ENCODE data around the gene LUC7L2. TPM values are rescaled to one million over a fixed set of nuclear protein-coding genes. Genes with fewer than 3 reads are reported as not detected.
A peak's percentile ranks its signal among the peaks of the same experiment; 100 is the strongest.

LUC7L2 gene
- polyA plus RNA-seq, 1 donor (not counting 4 experiments of a cell fraction or from before 2014, with no cell fraction given) = 52.7 TPM

DNA sequence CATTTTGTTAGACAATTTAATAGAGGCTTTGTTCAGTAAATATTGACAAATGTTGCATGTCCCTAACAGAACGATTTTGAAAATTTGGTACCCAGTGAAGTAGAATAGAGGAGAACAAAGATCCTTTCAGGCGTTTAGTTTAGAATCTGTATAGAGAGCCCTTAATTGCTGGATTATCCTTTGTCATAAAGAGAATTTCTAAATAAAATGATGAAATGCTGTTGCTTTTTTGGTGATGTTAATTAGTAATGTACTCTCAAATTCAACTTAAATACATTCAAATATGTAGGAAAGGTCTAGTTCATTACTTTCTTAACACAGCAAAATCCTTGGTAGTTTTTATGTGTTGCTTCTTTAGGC is 1.2 kb downstream of the LUC7L2 start:
- Histone ChIP-seq H3K27ac (ENCODE audit: control insufficient read depth, insufficient read depth, low read length) (peak overlapping the region; percentile 97), H3K9ac (ENCODE audit: control insufficient read depth, extremely low read depth, insufficient read depth, low read length) (peak overlapping the region; percentile 97), H3K4me1 (ENCODE audit: control insufficient read depth, extremely low read depth, insufficient read depth, low read length) (peaks cover 21% of the 10 kb centered on the region), H3K27me3 (ENCODE audit: control insufficient read depth, extremely low read depth, insufficient read depth, low read length) (no peaks in the 10 kb centered on the region), H3K79me2 (ENCODE audit: control insufficient read depth, insufficient read depth, low read length) (peaks cover 60% of the 10 kb centered on the region), H3K9me3 (ENCODE audit: control insufficient read depth, low read depth, low read length) (no peaks in the 10 kb centered on the region), H4K20me1 (ENCODE audit: control insufficient read depth, extremely low read depth, insufficient read depth, low read length) (peaks cover 13% of the 10 kb centered on the region), H3K36me3 (ENCODE audit: control insufficient read depth in 2 of 2, extremely low read depth in 1 of 2, insufficient read depth in 2 of 2, low read length in 2 of 2) (peaks cover 2 to 7% of the 10 kb centered on the region in 2 experiments), H3K4me2 (ENCODE audit: control insufficient read depth, extremely low read depth, insufficient read depth, low read depth, low read length) (peak overlapping the region; percentile 66), H3K9me1 (ENCODE audit: control insufficient read depth, extremely low read depth, insufficient read depth, low read length) (no peaks in the 10 kb centered on the region), H2AFZ (ENCODE audit: control insufficient read depth, low read length) (no peak overlapping the region), H3K4me3 (ENCODE audit: control insufficient read depth in 2 of 3, extremely low read depth in 1 of 3, insufficient read depth in 2 of 3, low read depth in 1 of 3, low read length in 3 of 3) (peak overlapping the region; percentile 89 to 92 (median 91))
- FAIRE-seq = no peak
- dilution Hi-C loops (cut with MboI; ENCODE audit: extremely low pct_ligation_motif_present, low sequenced_read_pairs) = no loop called here
- no peak for DNase-seq (ENCODE audit: low read depth, low spot score)
- TF ChIP-seq, protein P1, sequence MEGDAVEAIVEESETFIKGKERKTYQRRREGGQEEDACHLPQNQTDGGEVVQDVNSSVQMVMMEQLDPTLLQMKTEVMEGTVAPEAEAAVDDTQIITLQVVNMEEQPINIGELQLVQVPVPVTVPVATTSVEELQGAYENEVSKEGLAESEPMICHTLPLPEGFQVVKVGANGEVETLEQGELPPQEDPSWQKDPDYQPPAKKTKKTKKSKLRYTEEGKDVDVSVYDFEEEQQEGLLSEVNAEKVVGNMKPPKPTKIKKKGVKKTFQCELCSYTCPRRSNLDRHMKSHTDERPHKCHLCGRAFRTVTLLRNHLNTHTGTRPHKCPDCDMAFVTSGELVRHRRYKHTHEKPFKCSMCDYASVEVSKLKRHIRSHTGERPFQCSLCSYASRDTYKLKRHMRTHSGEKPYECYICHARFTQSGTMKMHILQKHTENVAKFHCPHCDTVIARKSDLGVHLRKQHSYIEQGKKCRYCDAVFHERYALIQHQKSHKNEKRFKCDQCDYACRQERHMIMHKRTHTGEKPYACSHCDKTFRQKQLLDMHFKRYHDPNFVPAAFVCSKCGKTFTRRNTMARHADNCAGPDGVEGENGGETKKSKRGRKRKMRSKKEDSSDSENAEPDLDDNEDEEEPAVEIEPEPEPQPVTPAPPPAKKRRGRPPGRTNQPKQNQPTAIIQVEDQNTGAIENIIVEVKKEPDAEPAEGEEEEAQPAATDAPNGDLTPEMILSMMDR (optimal IDR thresholded peaks at IDR 0.05 in 1 of 3, IDR thresholded peaks at IDR 0.05 in 1 of 3, conservative IDR thresholded peaks at IDR 0.05 in 1 of 3; ENCODE audit: extremely low read depth in 1 of 3, insufficient read depth in 2 of 3, low read length in 3 of 3) = no peak
- TF ChIP-seq EZH2 (IDR thresholded peaks at IDR 0.05; ENCODE audit: low read length) = no peak

- peaks cover 2 to 7% of the 10 kb centered on the region in 2 experiments for H3K36me3 ChIP-seq (ENCODE audit: control insufficient read depth in 2 of 2, extremely low read depth in 1 of 2, insufficient read depth in 2 of 2, low read length in 2 of 2)
- H3K27ac ChIP-seq (ENCODE audit: control insufficient read depth, insufficient read depth, low read length) = peak overlapping the region; percentile 97
- no peak for DNase-seq (ENCODE audit: low read depth, low spot score)
- no peaks in the 10 kb centered on the region for H3K9me1 ChIP-seq (ENCODE audit: control insufficient read depth, extremely low read depth, insufficient read depth, low read length)
- H3K27me3 ChIP-seq (ENCODE audit: control insufficient read depth, extremely low read depth, insufficient read depth, low read length) = no peaks in the 10 kb centered on the region
- peaks cover 13% of the 10 kb centered on the region for H4K20me1 ChIP-seq (ENCODE audit: control insufficient read depth, extremely low read depth, insufficient read depth, low read length)
- no peaks in the 10 kb centered on the region for H3K9me3 ChIP-seq (ENCODE audit: control insufficient read depth, low read depth, low read length)
- H3K4me1 ChIP-seq (ENCODE audit: control insufficient read depth, extremely low read depth, insufficient read depth, low read length) = peaks cover 26% of the 10 kb centered on the region
- peak overlapping the region; percentile 89 to 92 (median 91) for H3K4me3 ChIP-seq (ENCODE audit: control insufficient read depth in 2 of 3, extremely low read depth in 1 of 3, insufficient read depth in 2 of 3, low read depth in 1 of 3, low read length in 3 of 3)
- dilution Hi-C loops (cut with MboI; ENCODE audit: extremely low pct_ligation_motif_present, low sequenced_read_pairs) = no loop called here
- TF ChIP-seq, protein P1 (optimal IDR thresholded peaks at IDR 0.05 in 1 of 3, IDR thresholded peaks at IDR 0.05 in 1 of 3, conservative IDR thresholded peaks at IDR 0.05 in 1 of 3; ENCODE audit: extremely low read depth in 1 of 3, insufficient read depth in 2 of 3, low read length in 3 of 3) = no peak
- TF ChIP-seq EZH2 (IDR thresholded peaks at IDR 0.05; ENCODE audit: low read length) = no peak
- H3K9ac ChIP-seq (ENCODE audit: control insufficient read depth, extremely low read depth, insufficient read depth, low read length) = peak overlapping the region; percentile 97
- peak overlapping the region; percentile 66 for H3K4me2 ChIP-seq (ENCODE audit: control insufficient read depth, extremely low read depth, insufficient read depth, low read depth, low read length)
- peaks cover 66% of the 10 kb centered on the region for H3K79me2 ChIP-seq (ENCODE audit: control insufficient read depth, insufficient read depth, low read length)
- FAIRE-seq = no peak
- H2AFZ ChIP-seq (ENCODE audit: control insufficient read depth, low read length) = no peak overlapping the region
Observed at GRCh38 chr7:139361523-139361922, 1.8 kb downstream of the LUC7L2 start.
